Activated naive CD8-positive, alpha-beta T cell treated with anti-CD3 and anti-CD28 coated beads, Interleukin-2, amount 50 U/mL, for 24 hours (primary cell): ENCODE measurements around the gene ZNF20.
A peak's percentile ranks its signal among the peaks of the same experiment; 100 is the strongest.
"Not testable (repeated sequence)": the region's sequence is repeated elsewhere in the genome, so short reads cannot be mapped to it uniquely, and the experiment has no call there.

ENCODE experiments used
- ATAC-seq: fragments of 150-1000 bp; cut with Tn5 transposase; one replicate; pipeline ENCODE4 v1.10.0; 2021
- DNase-seq: peaks from one replicate; pipeline ENCODE4 v3.0.0; 2021
- H3K27ac Mint-ChIP-seq: one replicate; pipeline ENCODE4 v1.8.0; 2021; ENCODE audit warnings: mild to moderate bottlenecking, mixed read lengths
- H3K27me3 Mint-ChIP-seq: one replicate; pipeline ENCODE4 v1.8.0; 2021; ENCODE audit warnings: mixed read lengths
- H3K36me3 Mint-ChIP-seq: one replicate; pipeline ENCODE4 v1.8.0; 2021; ENCODE audit warnings: low read depth, mixed read lengths
- H3K4me1 Mint-ChIP-seq: one replicate; pipeline ENCODE4 v1.8.0; 2021; ENCODE audit warnings: mixed read lengths
- H3K4me3 Mint-ChIP-seq: one replicate; pipeline ENCODE4 v1.8.0; 2021; ENCODE audit warnings: mild to moderate bottlenecking, moderate library complexity, mixed read lengths
- H3K9me3 Mint-ChIP-seq: one replicate; pipeline ENCODE4 v1.8.0; 2021; ENCODE audit warnings: mixed read lengths

ZNF20 gene

DNA sequence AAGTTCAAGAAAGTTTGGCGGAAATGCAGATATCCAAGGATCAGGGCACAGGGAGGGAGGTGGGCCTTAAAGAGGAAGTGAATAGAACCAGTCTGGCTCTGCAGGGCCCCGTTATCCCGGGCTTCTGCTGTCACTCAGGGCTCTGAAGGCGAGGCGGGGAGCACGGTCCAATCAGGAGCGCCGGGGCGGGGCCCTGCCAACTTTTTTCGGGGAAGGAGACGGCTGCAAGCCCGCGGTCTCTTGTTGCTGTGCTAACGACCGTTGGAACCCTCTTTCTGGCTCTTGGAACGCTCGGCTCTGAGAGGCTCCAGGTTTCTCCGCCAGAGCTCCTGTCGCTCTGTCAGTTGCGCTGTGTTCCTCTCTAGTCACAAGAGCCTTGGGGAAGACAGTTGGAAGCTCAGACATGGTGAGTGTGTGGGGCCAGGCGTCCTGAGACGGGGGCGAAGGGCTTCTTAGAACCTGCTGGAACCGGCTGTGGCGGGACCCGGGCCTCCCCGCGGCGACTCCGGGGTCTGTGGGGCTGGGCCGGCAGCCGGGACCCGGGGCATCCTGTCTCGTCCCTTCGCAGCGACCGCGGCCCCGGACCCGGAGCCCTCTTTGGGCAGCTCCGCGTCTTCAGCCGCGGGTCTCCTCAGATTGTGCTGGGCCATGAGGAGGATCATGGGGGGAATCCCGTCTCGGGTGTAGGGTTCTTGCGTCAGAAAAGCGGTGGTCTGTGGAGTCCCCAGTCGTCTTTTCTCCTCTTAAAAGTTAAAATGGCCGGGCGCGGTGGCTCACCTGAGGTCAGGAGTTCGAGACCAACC, 47.9 kb downstream of the ZNF20 start:
- Mint-ChIP-seq H3K27me3 (peaks cover 6% of the 10 kb centered on the region), H3K27ac (peak overlapping the region; percentile 72), H3K9me3 (peaks cover 4% of the 10 kb centered on the region), H3K4me3 (peak overlapping the region; percentile 83), H3K4me1 (peaks cover 25% of the 10 kb centered on the region), H3K36me3 (peaks cover 25% of the 10 kb centered on the region)
- ATAC-seq (peak; percentile 96), DNase-seq (peak; percentile 85)

DNA sequence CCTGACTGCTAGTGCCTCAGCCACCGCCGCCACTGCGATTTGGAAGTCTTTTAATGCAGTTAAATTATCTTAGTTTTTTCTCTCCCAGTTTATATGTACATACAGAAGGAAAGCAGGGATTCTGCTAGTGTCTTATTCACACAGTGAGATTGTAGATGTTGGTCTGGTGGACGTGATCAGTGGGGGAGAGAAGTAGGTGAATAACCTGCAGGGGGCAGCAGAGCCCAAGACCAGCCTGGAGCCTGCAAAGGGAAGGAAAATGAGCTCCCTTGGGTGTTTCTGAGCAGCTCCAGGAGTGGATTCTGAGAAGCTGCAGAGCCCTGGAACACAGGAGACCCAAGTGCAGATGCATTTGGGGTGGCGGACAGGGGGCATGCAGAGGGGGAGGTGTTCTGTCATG, 49.3 kb downstream of the ZNF20 start:
- DNase-seq (peak; percentile 82), ATAC-seq (peak; percentile 26)
- no peak overlapping the region for H3K4me3 Mint-ChIP-seq
- H3K4me1 Mint-ChIP-seq: peaks cover 25% of the 10 kb centered on the region
- peaks cover 20% of the 10 kb centered on the region for H3K36me3 Mint-ChIP-seq
- H3K9me3 Mint-ChIP-seq: peaks cover 4% of the 10 kb centered on the region
- H3K27ac Mint-ChIP-seq: no peak overlapping the region
- H3K27me3 Mint-ChIP-seq: peaks cover 6% of the 10 kb centered on the region

DNA sequence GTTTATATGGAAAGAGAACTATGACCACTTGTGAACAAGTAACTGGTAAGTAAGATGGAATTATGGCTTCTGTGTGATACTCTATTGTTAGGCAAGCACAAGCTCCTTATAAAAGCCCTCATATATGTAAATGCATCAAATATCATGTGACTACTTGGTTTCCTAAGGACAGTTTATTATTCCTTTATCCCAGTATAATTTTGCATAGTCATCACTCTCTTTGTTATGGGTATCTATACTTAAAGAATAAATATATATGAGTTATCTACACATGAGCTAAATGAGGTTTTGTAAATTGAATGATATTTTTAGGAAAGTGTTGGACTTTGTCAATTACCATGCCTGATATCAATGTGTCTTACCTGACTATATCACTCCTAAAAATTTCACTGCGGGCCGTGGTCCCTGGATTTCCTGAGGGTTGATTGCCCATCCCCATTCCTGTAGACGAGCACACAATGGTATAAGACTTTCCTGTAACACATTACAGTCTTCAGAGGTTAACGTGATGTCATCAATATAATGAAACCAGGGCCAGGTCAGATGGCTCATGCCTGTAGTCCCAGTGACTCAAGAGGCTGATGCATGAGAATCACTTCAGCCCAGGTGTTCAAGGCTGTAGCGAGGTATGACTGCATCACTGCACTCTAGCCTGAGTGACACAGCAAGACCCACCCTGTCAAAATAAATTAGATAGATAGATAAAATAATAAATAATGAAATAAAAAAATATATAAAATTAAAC, 54.9 kb downstream of the ZNF20 start:
- ATAC-seq (no peak), DNase-seq (no peak)
- H3K4me3 Mint-ChIP-seq: no peak overlapping the region
- no peaks in the 10 kb centered on the region for H3K4me1 Mint-ChIP-seq
- no peaks in the 10 kb centered on the region for H3K27me3 Mint-ChIP-seq
- H3K36me3 Mint-ChIP-seq: peaks cover 15% of the 10 kb centered on the region
- no peak overlapping the region for H3K27ac Mint-ChIP-seq
- peaks cover 10% of the 10 kb centered on the region for H3K9me3 Mint-ChIP-seq

DNA sequence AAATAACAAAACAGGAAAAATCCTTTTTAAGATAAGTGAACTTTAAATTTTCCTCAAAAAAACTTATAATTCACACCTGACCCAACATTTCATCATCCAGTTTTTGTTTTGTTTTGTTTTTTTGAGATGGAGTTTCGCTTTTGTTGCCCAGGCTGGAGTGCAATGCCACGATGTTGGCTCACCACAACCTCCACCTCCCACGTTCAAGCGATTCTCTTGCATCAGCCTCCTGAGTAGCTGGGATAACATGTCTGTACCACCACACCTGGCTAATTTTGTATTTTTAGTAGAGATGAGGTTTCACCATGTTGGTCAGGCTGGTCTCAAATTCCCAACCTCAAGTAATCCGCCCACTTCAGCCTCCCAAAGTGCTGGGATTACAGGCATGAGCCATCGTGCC, 56.8 kb downstream of the ZNF20 start:
- peaks cover 24% of the 10 kb centered on the region for H3K36me3 Mint-ChIP-seq
- not testable (repeated sequence) for H3K4me1 Mint-ChIP-seq, H3K27ac Mint-ChIP-seq, H3K27me3 Mint-ChIP-seq, H3K4me3 Mint-ChIP-seq, ATAC-seq, DNase-seq
- H3K9me3 Mint-ChIP-seq: peaks cover 11% of the 10 kb centered on the region
